ENCODE data around the gene EPHA4.

GRCh38 chr2:221495731-221496130 is 76.4 kb downstream of the EPHA4 start:
- TF ChIP-seq, protein P1, sequence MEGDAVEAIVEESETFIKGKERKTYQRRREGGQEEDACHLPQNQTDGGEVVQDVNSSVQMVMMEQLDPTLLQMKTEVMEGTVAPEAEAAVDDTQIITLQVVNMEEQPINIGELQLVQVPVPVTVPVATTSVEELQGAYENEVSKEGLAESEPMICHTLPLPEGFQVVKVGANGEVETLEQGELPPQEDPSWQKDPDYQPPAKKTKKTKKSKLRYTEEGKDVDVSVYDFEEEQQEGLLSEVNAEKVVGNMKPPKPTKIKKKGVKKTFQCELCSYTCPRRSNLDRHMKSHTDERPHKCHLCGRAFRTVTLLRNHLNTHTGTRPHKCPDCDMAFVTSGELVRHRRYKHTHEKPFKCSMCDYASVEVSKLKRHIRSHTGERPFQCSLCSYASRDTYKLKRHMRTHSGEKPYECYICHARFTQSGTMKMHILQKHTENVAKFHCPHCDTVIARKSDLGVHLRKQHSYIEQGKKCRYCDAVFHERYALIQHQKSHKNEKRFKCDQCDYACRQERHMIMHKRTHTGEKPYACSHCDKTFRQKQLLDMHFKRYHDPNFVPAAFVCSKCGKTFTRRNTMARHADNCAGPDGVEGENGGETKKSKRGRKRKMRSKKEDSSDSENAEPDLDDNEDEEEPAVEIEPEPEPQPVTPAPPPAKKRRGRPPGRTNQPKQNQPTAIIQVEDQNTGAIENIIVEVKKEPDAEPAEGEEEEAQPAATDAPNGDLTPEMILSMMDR (IDR thresholded peaks at IDR 0.05) = no peak
- TF ChIP-seq ZFX (IDR thresholded peaks at IDR 0.05; ENCODE audit: borderline replicate concordance) = no peak

Measured in 22Rv1 (cell line).